ENCODE measurements around the gene IFI27.

Gene IFI27

DNA sequence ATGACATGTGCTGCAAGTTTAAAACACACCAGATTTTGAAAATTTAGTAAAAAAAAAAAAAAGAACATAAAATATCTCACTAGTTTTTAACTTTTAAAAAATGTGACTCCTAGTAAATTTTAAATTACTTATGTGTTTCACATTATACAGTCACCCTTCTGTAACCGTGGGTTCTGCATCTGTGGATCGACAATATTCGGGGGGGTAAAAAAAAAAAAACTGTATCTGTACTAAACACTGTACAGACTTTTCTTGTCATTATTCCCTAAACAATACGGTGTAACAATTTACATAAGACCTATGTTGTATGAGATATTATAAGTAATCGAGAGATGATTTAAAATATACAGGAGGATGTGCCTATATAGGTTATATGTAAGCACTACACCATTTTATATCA, 32.7 kb upstream of the IFI27 start:
- Histone ChIP-seq H3K27me3 (ENCODE audit: insufficient read depth, insufficient read length) (no peaks in the 10 kb centered on the region), H3K9me3 (ENCODE audit: insufficient read depth, low read length) (peaks cover 32% of the 10 kb centered on the region), H3K9ac (ENCODE audit: insufficient read length, low read depth) (no peak overlapping the region), H3K4me1 (ENCODE audit: insufficient read depth, insufficient read length) (no peaks in the 10 kb centered on the region), H3K36me3 (ENCODE audit: insufficient read depth, insufficient read length, low read length) (peaks cover 28% of the 10 kb centered on the region), H3K4me3 (ENCODE audit: insufficient read length, low read depth) (no peak overlapping the region)
- no peak for TF ChIP-seq SUZ12 (IDR thresholded peaks at IDR 0.05; ENCODE audit: extremely low read depth, insufficient read depth, insufficient read length)
- TF ChIP-seq YY1 (IDR thresholded peaks at IDR 0.05; ENCODE audit: insufficient read depth, insufficient read length), result no peak
- TF ChIP-seq ZNF274 (IDR thresholded peaks at IDR 0.05; ENCODE audit: low read depth, low read length), result no peak
- DNase-seq (ENCODE audit: low read depth, low spot score), result no peak

- Histone ChIP-seq H3K4me1 (ENCODE audit: insufficient read depth, insufficient read length) (no peaks in the 10 kb centered on the region), H3K9ac (ENCODE audit: insufficient read length, low read depth) (peak overlapping the region; percentile 93), H3K36me3 (ENCODE audit: insufficient read depth, insufficient read length, low read length) (peaks cover 31% of the 10 kb centered on the region), H3K4me3 (ENCODE audit: insufficient read length, low read depth) (peak overlapping the region; percentile 96), H3K9me3 (ENCODE audit: insufficient read depth, low read length) (peaks cover 20% of the 10 kb centered on the region), H3K27me3 (ENCODE audit: insufficient read depth, insufficient read length) (no peaks in the 10 kb centered on the region)
- no peak for DNase-seq (ENCODE audit: low read depth, low spot score)
- TF ChIP-seq SUZ12 (IDR thresholded peaks at IDR 0.05; ENCODE audit: extremely low read depth, insufficient read depth, insufficient read length), result no peak
- TF ChIP-seq YY1 (IDR thresholded peaks at IDR 0.05; ENCODE audit: insufficient read depth, insufficient read length), result no peak
- TF ChIP-seq ZNF274 (IDR thresholded peaks at IDR 0.05; ENCODE audit: low read depth, low read length), result no peak
Measured at GRCh38 chr14:94079891-94080620, 30.5 kb upstream of the IFI27 start.

GRCh38 chr14:94080621-94081385, 29.7 kb upstream of the IFI27 start, which contains the start of the genes DDX24 and IFI27L1:
Gene DDX24 (minus strand): TSS chr14:94081202. CDS start chr14:94079742, 1,460 bp downstream.
Gene IFI27L1 (plus strand): TSS chr14:94081310. CDS start chr14:94096938, 15,628 bp downstream.
- Histone ChIP-seq H3K4me3 (ENCODE audit: insufficient read length, low read depth) (peak within 1 kb of the TSS; percentile 96), H3K4me1 (ENCODE audit: insufficient read depth, insufficient read length) (no peaks in the 10 kb centered on the region), H3K9me3 (ENCODE audit: insufficient read depth, low read length) (peaks cover 13% of the 10 kb centered on the region), H3K9ac (ENCODE audit: insufficient read length, low read depth) (peak within 1 kb of the TSS; percentile 93), H3K27me3 (ENCODE audit: insufficient read depth, insufficient read length) (no peaks in the 10 kb centered on the region), H3K36me3 (ENCODE audit: insufficient read depth, insufficient read length, low read length) (peaks cover 32% of the 10 kb centered on the region)
- DNase-seq (ENCODE audit: low read depth, low spot score), result peak; percentile 76
- TF ChIP-seq ZNF274 (IDR thresholded peaks at IDR 0.05; ENCODE audit: low read depth, low read length), result no peak
- no peak for TF ChIP-seq SUZ12 (IDR thresholded peaks at IDR 0.05; ENCODE audit: extremely low read depth, insufficient read depth, insufficient read length)
- TF ChIP-seq YY1 (IDR thresholded peaks at IDR 0.05; ENCODE audit: insufficient read depth, insufficient read length), result no peak

DNA sequence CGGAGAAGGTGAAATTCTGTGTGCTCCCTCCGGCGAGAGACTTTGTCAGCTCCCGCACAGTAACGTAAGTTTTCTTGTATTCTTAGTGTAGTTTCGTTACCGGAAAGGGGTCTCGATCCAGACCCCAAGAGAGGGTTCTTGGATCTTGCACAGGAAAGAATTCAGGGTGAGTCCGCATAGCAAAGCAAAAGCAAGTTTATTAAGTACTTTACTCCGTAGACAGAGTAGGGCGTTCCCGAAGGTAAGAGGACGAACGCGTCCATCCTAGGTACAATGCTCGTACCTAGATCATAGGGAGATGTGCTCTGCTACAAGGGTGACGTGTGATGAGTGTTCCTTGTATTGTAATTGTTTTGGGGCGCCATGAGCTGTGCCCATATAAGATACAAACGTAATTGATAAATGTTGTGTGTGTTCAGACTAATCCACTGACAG, 29.1 kb upstream of the IFI27 start:
- Histone ChIP-seq H3K4me1 (ENCODE audit: insufficient read depth, insufficient read length) (no peaks in the 10 kb centered on the region), H3K9ac (ENCODE audit: insufficient read length, low read depth) (peak overlapping the region; percentile 93), H3K9me3 (ENCODE audit: insufficient read depth, low read length) (peaks cover 7% of the 10 kb centered on the region), H3K4me3 (ENCODE audit: insufficient read length, low read depth) (peak overlapping the region; percentile 96), H3K27me3 (ENCODE audit: insufficient read depth, insufficient read length) (no peaks in the 10 kb centered on the region), H3K36me3 (ENCODE audit: insufficient read depth, insufficient read length, low read length) (peaks cover 32% of the 10 kb centered on the region)
- DNase-seq (ENCODE audit: low read depth, low spot score), result no peak
- no peak for TF ChIP-seq YY1 (IDR thresholded peaks at IDR 0.05; ENCODE audit: insufficient read depth, insufficient read length)
- TF ChIP-seq SUZ12 (IDR thresholded peaks at IDR 0.05; ENCODE audit: extremely low read depth, insufficient read depth, insufficient read length), result no peak
- no peak for TF ChIP-seq ZNF274 (IDR thresholded peaks at IDR 0.05; ENCODE audit: low read depth, low read length)

- no peaks in the 10 kb centered on the region for H3K9me3 ChIP-seq (ENCODE audit: insufficient read depth, low read length)
- no peak overlapping the region for H3K9ac ChIP-seq (ENCODE audit: insufficient read length, low read depth)
- H3K36me3 ChIP-seq (ENCODE audit: insufficient read depth, insufficient read length, low read length), result peaks cover 3% of the 10 kb centered on the region
- TF ChIP-seq ZNF274 (IDR thresholded peaks at IDR 0.05; ENCODE audit: low read depth, low read length) (no peak), YY1 (IDR thresholded peaks at IDR 0.05; ENCODE audit: insufficient read depth, insufficient read length) (no peak), SUZ12 (IDR thresholded peaks at IDR 0.05; ENCODE audit: extremely low read depth, insufficient read depth, insufficient read length) (no peak)
- H3K4me3 ChIP-seq (ENCODE audit: insufficient read length, low read depth), result no peak overlapping the region
- no peaks in the 10 kb centered on the region for H3K27me3 ChIP-seq (ENCODE audit: insufficient read depth, insufficient read length)
- DNase-seq (ENCODE audit: low read depth, low spot score), result no peak
- H3K4me1 ChIP-seq (ENCODE audit: insufficient read depth, insufficient read length), result no peaks in the 10 kb centered on the region
Measured at GRCh38 chr14:94087891-94088290, 22.6 kb upstream of the IFI27 start.

DNA sequence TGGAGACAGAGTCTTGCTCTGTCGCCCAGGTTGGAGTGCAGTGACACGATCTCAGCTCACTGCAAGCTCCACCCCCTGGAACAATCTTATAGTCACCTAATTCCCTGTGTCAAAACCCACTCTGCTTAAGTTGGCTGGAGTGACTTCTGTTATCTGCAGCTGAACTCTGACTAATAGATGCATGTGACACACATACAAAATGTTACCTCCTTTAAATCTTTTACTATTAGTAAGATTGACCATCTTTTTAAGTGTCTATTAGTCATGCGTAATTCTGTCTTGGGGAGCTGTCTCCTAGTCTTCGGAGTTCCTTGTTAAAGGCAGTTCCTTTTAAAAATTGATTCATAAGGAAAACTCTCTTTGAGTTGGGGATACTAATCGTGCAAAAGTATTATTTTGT, 22.0 kb upstream of the IFI27 start:
- Histone ChIP-seq H3K27me3 (ENCODE audit: insufficient read depth, insufficient read length) (no peaks in the 10 kb centered on the region), H3K9ac (ENCODE audit: insufficient read length, low read depth) (no peak overlapping the region), H3K36me3 (ENCODE audit: insufficient read depth, insufficient read length, low read length) (peaks cover 3% of the 10 kb centered on the region), H3K9me3 (ENCODE audit: insufficient read depth, low read length) (no peaks in the 10 kb centered on the region), H3K4me3 (ENCODE audit: insufficient read length, low read depth) (no peak overlapping the region), H3K4me1 (ENCODE audit: insufficient read depth, insufficient read length) (no peaks in the 10 kb centered on the region)
- DNase-seq (ENCODE audit: low read depth, low spot score), result no peak
- TF ChIP-seq SUZ12 (IDR thresholded peaks at IDR 0.05; ENCODE audit: extremely low read depth, insufficient read depth, insufficient read length) (no peak), YY1 (IDR thresholded peaks at IDR 0.05; ENCODE audit: insufficient read depth, insufficient read length) (no peak), ZNF274 (IDR thresholded peaks at IDR 0.05; ENCODE audit: low read depth, low read length) (no peak)

DNA sequence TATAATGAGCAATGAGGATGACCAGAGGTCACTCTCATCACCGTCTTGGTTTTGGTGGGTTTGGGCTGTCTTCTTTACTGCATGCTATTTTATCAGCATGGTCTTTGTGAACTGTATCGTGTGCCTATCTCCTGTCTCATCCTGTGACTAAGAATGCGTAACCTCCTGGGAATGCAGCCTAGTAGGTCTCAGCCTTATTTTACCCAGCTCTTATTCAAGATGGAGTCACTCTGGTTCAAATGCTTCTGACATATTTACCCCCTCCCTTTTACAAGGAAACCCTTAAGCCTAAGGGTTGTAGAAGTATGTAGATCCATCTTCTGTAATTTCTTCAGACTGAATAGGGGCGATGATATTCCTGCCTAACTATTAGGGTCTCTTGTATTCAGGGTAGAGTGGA, 21.1 kb upstream of the IFI27 start:
- TF ChIP-seq ZNF274 (IDR thresholded peaks at IDR 0.05; ENCODE audit: low read depth, low read length) (no peak), SUZ12 (IDR thresholded peaks at IDR 0.05; ENCODE audit: extremely low read depth, insufficient read depth, insufficient read length) (no peak), YY1 (IDR thresholded peaks at IDR 0.05; ENCODE audit: insufficient read depth, insufficient read length) (no peak)
- H3K36me3 ChIP-seq (ENCODE audit: insufficient read depth, insufficient read length, low read length), result peaks cover 3% of the 10 kb centered on the region
- no peak for DNase-seq (ENCODE audit: low read depth, low spot score)
- H3K9ac ChIP-seq (ENCODE audit: insufficient read length, low read depth), result no peak overlapping the region
- no peaks in the 10 kb centered on the region for H3K4me1 ChIP-seq (ENCODE audit: insufficient read depth, insufficient read length)
- no peaks in the 10 kb centered on the region for H3K9me3 ChIP-seq (ENCODE audit: insufficient read depth, low read length)
- H3K27me3 ChIP-seq (ENCODE audit: insufficient read depth, insufficient read length), result no peaks in the 10 kb centered on the region
- H3K4me3 ChIP-seq (ENCODE audit: insufficient read length, low read depth), result no peak overlapping the region
